H1 (cell line): ENCODE data around the gene ELMO1.

Experiments used
- CHD7 ChIP-seq: fragments of 300-600 bp; sonication (generic); IDR thresholded peaks from 2 replicates; pipeline ENCODE4 v1.7.1; 2012; ENCODE audit warnings: low read length, moderate library complexity, mild to moderate bottlenecking, inconsistent platforms; ENCODE audit not compliant: insufficient replicate concordance
- CTCF ChIP-seq, 3 experiments: IDR thresholded peaks; 1 replicate in 2 of 3; 2 replicates in 1 of 3; pipeline versions ENCODE4 v1.5.1 to v1.6.1; 2011; ENCODE audit warnings: low read length in 3 of 3, mild to moderate bottlenecking in 3 of 3, inconsistent platforms in 2 of 3, low read depth in 1 of 3, moderate library complexity in 1 of 3; ENCODE audit not compliant: insufficient read depth in 1 of 3; ENCODE audit errors: control extremely low read depth in 1 of 3
- EP300 ChIP-seq, 2 experiments: IDR thresholded peaks; 1 replicate in 1 of 2; 2 replicates in 1 of 2; pipeline ENCODE4 v1.6.1; 2011 to 2012; ENCODE audit warnings: low read depth in 2 of 2, low read length in 2 of 2, mild to moderate bottlenecking in 2 of 2, borderline replicate concordance in 1 of 2, inconsistent platforms in 1 of 2, moderate library complexity in 1 of 2
- POLR2A ChIP-seq, 2 experiments: IDR thresholded peaks; 1 replicate in 1 of 2; 2 replicates in 1 of 2; pipeline ENCODE4 v1.6.1; 2011; ENCODE audit warnings: low read depth in 2 of 2, low read length in 2 of 2, mild to moderate bottlenecking in 2 of 2; ENCODE audit errors: control extremely low read depth in 1 of 2
- POLR2AphosphoS5 ChIP-seq: IDR thresholded peaks from 2 replicates; pipeline ENCODE4 v1.6.1; 2011; ENCODE audit warnings: low read depth, low read length
- USF2 ChIP-seq: IDR thresholded peaks from 2 replicates; pipeline ENCODE4 v1.6.1; 2011; ENCODE audit warnings: low read length, improper control_type of control experiment

GRCh38 chr7:37245590-37245989, 203.1 kb downstream of the ELMO1 start:
- no peak for TF ChIP-seq POLR2AphosphoS5
- no peak for TF ChIP-seq POLR2A (IDR thresholded peaks at IDR 0.05; ENCODE audit: control extremely low read depth in 1 of 2, low read depth in 2 of 2, low read length in 2 of 2)
- TF ChIP-seq CHD7 = no peak
- no peak for TF ChIP-seq EP300 (IDR thresholded peaks at IDR 0.05; ENCODE audit: borderline replicate concordance in 1 of 2, low read depth in 2 of 2, low read length in 2 of 2)
- no peak for TF ChIP-seq USF2
- TF ChIP-seq CTCF (IDR thresholded peaks at IDR 0.05; ENCODE audit: control extremely low read depth in 1 of 3, insufficient read depth in 1 of 3, low read depth in 1 of 3, low read length in 3 of 3) = no peak
